Naive B cell (primary cell): ENCODE measurements around the gene CFAP68. TPM values are rescaled to one million over a fixed set of nuclear protein-coding genes. Genes with fewer than 3 reads are reported as not detected.

Source experiments
- ATAC-seq, 2 donors: fragments of 150-1000 bp; cut with Tn5 transposase; 2 replicates each; pipeline ENCODE4 v1.10.0; 2021; ENCODE audit warnings: low read depth in 2 of 2, mild to moderate bottlenecking in 2 of 2, moderate library complexity in 2 of 2
- DNase-seq: peaks from one replicate; pipeline ENCODE4 v3.0.0; 2022
- H3K27ac Mint-ChIP-seq, 6 donors: one replicate each; pipeline ENCODE4 v1.8.0; 2020 to 2022; ENCODE audit warnings: mild to moderate bottlenecking in 6 of 6, mixed read lengths in 6 of 6, moderate library complexity in 5 of 6, inconsistent platforms in 2 of 6
- H3K27me3 Mint-ChIP-seq, 3 donors: one replicate each; pipeline ENCODE4 v1.8.0; 2021 to 2022; ENCODE audit warnings: mixed read lengths in 3 of 3, mild to moderate bottlenecking in 1 of 3
- H3K36me3 Mint-ChIP-seq, 2 donors: one replicate each; pipeline ENCODE4 v1.8.0; 2020 to 2022; ENCODE audit warnings: mixed read lengths in 2 of 2, inconsistent platforms in 1 of 2, mild to moderate bottlenecking in 1 of 2
- H3K4me1 Mint-ChIP-seq, 3 donors: one replicate each; pipeline ENCODE4 v1.8.0; 2020 to 2022; ENCODE audit warnings: mixed read lengths in 3 of 3, inconsistent platforms in 1 of 3, mild to moderate bottlenecking in 1 of 3, moderate library complexity in 1 of 3
- H3K4me3 Mint-ChIP-seq, 8 donors: one replicate each; pipeline ENCODE4 v1.8.0; 2020 to 2022; ENCODE audit warnings: mild to moderate bottlenecking in 8 of 8, mixed read lengths in 8 of 8, moderate library complexity in 8 of 8, inconsistent platforms in 2 of 8
- H3K9me3 Mint-ChIP-seq, 7 donors: one replicate each; pipeline ENCODE4 v1.8.0; 2020 to 2022; ENCODE audit warnings: mixed read lengths in 7 of 7, mild to moderate bottlenecking in 5 of 7, inconsistent platforms in 2 of 7, moderate library complexity in 1 of 7
- polyA plus RNA-seq, 6 donors: library from polyadenylated mRNA; unstranded; fragments of 300-500 nt; fragmentation: Illumina TruSeq; gene quantifications; one replicate each; pipeline ENCODE4 v1.2.3, GENCODE V29; 2021; ENCODE audit warnings: low read depth in 6 of 6

The CFAP68 gene, protein sequence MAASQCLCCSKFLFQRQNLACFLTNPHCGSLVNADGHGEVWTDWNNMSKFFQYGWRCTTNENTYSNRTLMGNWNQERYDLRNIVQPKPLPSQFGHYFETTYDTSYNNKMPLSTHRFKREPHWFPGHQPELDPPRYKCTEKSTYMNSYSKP
- 10 to 100 TPM; 14.3 to 28.3 (median 18.5) TPM for polyA plus RNA-seq

DNA sequence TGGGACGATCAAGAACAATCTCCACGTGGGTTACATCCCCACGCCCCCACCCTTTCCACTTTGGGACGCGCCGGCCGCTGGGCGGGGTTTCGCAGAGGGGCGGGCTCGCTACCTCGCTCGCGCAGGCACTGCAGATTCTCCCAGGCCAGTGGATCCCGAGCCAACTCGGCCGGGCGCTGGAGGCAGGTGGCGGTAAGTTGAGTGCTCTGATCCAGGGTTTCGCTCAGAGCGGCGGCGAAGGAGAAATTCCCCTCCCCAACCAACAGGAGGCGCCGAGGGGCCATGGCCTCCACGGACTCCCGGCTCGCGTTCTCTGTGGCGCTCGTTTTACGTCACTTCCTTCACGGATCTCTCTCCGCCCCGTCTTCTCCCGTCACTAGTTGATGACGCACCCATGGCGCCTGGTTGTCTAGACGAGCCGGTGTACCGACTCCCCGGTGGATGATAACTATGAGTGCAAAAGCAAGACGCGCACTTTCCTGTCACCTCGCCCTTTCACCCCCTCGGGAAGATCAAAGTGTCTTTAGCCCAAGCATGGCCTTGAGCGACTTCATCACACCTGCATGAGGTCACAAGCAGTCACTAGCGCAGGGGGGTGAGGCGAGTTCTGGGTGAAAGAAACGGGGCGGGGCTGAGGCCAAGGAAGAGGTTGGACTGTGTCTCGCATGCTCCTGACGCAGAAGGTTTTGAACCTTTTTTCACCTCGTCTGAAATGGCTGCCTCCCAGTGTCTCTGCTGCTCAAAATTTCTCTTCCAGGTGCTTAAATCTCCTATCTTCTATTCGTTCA is at the start of gene CFAP68, which contains the start of gene FDXACB1:
CFAP68 (plus strand) TSS at position 693 of the 788 bp plus-strand sequence; CDS start at position 713, 20 bp downstream.
FDXACB1 (minus strand) TSS at position 317 of the 788 bp plus-strand sequence; CDS start at position 284, 33 bp downstream.
- peaks cover 9 to 22% (median 14%) of the 10 kb centered on the region in 3 donors for H3K4me1 Mint-ChIP-seq
- no peaks in the 10 kb centered on the region for H3K36me3 Mint-ChIP-seq
- peaks cover 0 to 6% (median 0%) of the 10 kb centered on the region in 7 donors for H3K9me3 Mint-ChIP-seq
- DNase-seq: peak; percentile 97
- H3K27ac Mint-ChIP-seq: peak within 1 kb of the TSS; percentile 98 to 100 (median 100)
- H3K4me3 Mint-ChIP-seq: peak within 1 kb of the TSS; percentile 82 to 100 (median 96)
- ATAC-seq: peak; percentile 83 to 85
- no peaks in the 10 kb centered on the region for H3K27me3 Mint-ChIP-seq

DNA sequence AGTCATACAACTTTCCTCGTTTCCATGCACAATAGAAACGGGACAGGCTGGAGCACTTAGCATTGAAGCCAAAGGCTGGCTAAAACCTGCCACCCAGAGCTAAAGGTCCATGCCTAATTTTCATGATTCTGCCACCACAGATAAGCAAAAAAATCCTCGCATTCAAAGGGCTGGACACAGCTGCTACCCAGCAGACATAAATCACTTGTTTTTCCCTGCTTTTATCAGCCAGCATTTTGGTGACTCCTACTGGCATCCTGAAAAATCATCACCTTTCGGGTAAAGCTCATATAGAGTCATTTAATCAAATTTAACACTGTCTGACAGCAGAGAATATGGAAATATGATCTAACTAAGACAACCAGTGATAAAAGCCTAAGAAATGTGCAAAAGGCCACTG is 45.8 kb upstream of the CFAP68 start:
- no peak for DNase-seq
- Mint-ChIP-seq H3K36me3 (peaks cover 27 to 38% of the 10 kb centered on the region in 2 donors), H3K4me1 (no peaks in the 10 kb centered on the region), H3K27ac (peak overlapping the region in 1 of 6 donors; percentile 44), H3K4me3 (no peak overlapping the region), H3K9me3 (no peaks in the 10 kb centered on the region), H3K27me3 (no peaks in the 10 kb centered on the region)
- no peak for ATAC-seq

DNA sequence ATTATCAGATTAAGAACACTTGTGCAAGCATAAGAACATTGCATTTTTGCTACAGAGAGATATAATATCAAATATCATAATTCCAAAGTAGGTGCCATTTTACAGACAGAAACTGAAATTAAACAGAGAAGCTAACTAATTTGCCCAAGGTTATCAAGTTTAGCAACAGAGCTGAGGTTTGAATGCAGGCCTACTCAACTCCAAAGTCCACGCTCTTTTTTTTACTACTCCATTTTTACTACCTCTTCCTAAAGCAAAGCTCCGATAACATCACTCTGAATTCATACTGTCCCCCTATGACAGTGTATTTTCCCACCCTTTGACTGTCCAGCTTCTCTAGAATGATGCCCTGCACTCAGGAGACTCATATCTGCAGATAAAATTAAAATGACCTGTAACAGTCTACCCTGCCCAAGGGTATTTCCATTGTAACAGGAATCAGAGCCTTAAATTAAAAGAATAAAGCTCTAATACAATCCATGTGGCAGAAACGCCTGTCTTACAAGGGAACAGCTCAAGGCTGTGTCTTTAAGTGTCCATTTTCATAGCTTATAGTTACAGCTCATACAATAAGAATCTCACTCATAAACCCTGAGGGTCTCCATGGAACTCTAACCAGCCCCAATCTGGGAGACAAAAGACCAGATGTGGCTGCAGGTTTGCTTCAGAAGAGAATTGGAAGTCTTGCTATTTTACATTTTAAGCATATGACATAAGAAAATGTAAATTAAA is 44.7 kb upstream of the CFAP68 start:
- no peaks in the 10 kb centered on the region for H3K9me3 Mint-ChIP-seq
- H3K4me3 Mint-ChIP-seq: no peak overlapping the region
- H3K36me3 Mint-ChIP-seq: peaks cover 27 to 33% of the 10 kb centered on the region in 2 donors
- no peak for ATAC-seq
- no peak overlapping the region for H3K27ac Mint-ChIP-seq
- no peaks in the 10 kb centered on the region for H3K4me1 Mint-ChIP-seq
- H3K27me3 Mint-ChIP-seq: no peaks in the 10 kb centered on the region
- no peak for DNase-seq

DNA sequence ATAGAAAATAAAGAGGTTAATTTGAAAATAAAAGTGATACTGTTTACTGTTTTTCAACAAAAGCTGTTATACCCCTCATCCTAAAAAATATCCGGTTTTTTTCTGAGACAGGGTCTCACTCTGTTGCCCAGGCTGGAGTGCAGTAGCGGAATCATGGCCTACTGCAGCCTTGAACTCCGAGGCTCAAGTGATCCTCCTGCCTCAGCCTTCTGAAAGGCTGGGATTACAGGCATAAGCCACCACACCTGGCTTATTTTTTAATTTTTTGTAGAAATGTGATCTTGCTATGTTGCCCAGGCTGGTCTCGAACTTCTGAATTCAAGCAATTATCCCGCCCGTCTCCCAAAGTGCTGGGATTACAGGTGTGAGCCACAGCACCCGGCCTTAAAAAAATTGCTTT is 43.7 kb upstream of the CFAP68 start:
- Mint-ChIP-seq H3K9me3 (no peaks in the 10 kb centered on the region), H3K27ac (no peak overlapping the region), H3K4me3 (no peak overlapping the region), H3K27me3 (no peaks in the 10 kb centered on the region), H3K36me3 (peaks cover 27 to 29% of the 10 kb centered on the region in 2 donors), H3K4me1 (no peaks in the 10 kb centered on the region)
- ATAC-seq: no peak
- no peak for DNase-seq

DNA sequence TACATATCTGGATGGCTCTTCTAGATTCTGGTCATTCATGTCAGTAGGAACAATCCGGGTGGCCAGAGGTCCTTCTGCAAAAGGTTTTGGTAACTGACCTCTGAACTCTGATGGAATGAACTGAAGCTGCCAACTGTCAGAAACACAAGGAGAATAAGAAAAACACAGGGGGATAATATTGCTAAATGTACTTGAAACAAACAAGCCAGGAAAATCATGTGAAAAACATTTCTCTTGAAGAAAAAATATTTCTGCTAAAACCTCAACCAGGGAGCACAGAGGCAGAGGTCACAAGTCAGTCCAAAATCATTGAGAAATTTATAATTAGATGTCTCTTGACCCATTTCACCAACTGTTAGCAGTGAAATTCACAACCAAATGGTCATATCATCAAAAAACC is 43.2 kb upstream of the CFAP68 start:
- Mint-ChIP-seq H3K27me3 (no peaks in the 10 kb centered on the region), H3K9me3 (no peaks in the 10 kb centered on the region), H3K36me3 (peaks cover 27 to 29% of the 10 kb centered on the region in 2 donors), H3K4me1 (peaks cover 0 to under 1% (median 0%) of the 10 kb centered on the region in 3 donors), H3K27ac (peak overlapping the region in 3 of 6 donors; percentile 7 to 42 (median 11)), H3K4me3 (no peak overlapping the region)
- no peak for DNase-seq
- ATAC-seq: no peak

DNA sequence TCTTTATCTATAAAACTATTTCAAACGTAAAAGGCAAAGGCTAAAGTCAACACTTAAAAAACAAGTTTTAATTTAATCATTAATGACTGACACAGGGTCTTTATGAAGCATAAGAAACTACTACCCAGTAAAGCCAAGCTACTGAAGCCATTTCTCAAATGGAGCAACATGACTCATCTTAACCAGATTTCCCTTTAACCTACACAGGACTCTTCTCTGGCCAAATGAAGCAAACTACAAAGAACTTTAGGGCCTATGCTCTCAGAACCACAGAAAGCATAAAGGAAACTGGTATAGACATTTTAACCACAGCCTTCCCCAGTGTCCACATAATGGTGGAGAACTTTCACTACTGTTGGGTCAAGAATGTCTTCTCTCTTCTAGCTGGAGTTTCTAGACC is 42.6 kb upstream of the CFAP68 start:
- Mint-ChIP-seq H3K27me3 (no peaks in the 10 kb centered on the region), H3K4me3 (no peak overlapping the region), H3K9me3 (no peaks in the 10 kb centered on the region), H3K4me1 (peaks cover 0 to 3% (median 1%) of the 10 kb centered on the region in 3 donors), H3K36me3 (peaks cover 25 to 27% of the 10 kb centered on the region in 2 donors), H3K27ac (no peak overlapping the region)
- no peak for ATAC-seq
- DNase-seq: no peak

DNA sequence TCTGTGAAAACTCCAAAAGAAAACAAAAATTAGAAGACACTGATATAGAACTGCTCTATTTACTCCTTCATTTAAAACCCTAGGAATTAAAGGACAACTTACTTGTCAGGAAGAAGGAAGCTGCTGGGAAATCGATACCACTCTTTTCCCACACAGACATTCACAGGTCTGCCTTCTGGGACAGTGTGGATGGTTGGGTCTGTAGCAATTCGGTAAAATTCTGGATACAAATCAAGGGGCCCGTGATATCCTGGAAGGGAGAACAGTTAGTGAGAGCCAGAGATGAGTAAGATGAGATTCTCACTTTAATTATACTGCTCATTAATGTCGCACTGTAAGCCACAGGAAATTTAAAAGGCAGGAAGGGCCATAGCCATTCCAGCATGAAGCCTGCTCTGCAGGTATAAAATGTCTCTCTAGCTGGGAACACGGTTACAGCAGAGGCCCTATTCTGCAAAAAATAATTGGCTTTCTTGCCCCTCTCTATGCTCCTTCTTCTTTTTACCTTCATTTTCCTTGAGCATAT is 41.9 kb upstream of the CFAP68 start:
- H3K4me1 Mint-ChIP-seq: peaks cover 0 to 3% (median 1%) of the 10 kb centered on the region in 3 donors
- no peaks in the 10 kb centered on the region for H3K27me3 Mint-ChIP-seq
- H3K9me3 Mint-ChIP-seq: no peaks in the 10 kb centered on the region
- H3K36me3 Mint-ChIP-seq: peaks cover 25 to 27% of the 10 kb centered on the region in 2 donors
- peak overlapping the region in 1 of 6 donors; percentile 42 for H3K27ac Mint-ChIP-seq
- no peak for DNase-seq
- no peak for ATAC-seq
- no peak overlapping the region for H3K4me3 Mint-ChIP-seq

DNA sequence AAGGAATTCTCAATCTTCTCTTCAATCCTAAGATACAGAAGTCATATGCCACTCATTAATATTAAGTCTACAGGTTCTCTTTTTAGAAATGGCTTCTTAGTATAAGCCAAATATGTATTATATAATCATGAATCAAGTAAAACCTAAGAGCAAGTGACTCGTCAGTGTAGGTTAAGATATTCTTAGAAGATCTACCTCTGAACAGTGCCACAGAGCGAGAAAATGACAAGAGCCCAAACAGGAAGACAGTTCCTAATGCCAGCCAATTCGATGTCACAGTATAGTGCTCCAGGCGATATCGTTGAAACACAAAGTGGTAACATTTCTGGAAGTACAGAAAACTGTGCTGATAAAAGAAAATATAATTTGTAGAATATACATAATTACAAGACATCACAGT is 41.3 kb upstream of the CFAP68 start:
- Mint-ChIP-seq H3K27ac (no peak overlapping the region), H3K36me3 (peaks cover 25 to 27% of the 10 kb centered on the region in 2 donors), H3K4me1 (peaks cover 0 to 3% (median 1%) of the 10 kb centered on the region in 3 donors), H3K9me3 (no peaks in the 10 kb centered on the region), H3K27me3 (no peaks in the 10 kb centered on the region), H3K4me3 (no peak overlapping the region)
- no peak for ATAC-seq
- no peak for DNase-seq

DNA sequence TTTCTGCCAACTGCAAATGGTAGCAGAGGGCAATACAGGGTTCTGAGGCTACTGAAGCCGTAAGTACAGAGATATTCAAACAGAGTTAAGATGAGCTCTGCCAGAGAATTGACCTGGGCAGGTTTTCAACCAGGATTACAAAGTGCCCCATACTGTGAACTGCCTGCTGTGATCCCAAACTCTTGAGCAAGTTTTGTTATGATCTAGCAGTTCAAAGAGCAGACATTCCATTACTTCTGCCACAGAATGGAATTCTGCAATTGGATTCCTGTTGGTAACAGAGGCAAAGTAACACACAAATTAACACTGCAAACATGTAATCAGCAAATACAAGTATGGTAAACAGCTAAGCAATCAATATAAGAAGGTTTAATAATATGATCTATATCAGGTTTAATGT is 39.2 kb upstream of the CFAP68 start:
- no peak for ATAC-seq
- H3K36me3 Mint-ChIP-seq: peaks cover 18 to 20% of the 10 kb centered on the region in 2 donors

DNA sequence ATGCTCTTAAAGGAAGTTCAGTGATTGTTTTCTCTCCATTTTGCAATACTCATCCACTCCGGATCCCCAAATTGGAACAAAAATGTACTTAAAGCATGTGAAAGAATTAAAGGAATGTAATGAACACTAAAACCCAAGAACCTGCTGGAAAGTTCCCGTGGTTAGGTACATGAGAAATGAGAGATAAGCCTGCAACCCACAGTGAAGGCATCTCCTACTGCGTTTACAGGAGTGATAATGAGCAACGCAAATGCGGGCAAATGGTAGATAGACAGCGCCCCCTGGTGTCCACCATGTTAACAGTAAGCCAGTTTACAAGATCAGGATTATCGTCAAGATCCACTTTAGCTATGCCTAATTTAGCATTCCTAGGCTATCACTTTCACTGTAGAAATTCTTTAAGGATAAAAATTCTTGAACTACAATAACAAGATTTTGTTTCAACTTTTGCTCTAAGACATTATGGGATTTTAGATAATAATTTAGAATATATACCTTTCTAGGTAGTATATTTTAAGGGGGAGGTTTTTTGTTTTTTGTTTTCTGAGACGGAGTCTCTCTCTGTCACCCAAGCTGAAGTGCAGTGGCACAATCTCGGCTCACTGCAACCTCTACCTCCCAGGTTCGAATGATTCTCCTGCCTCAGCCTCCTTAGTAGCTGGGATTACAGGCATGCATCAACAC is 37.8 kb upstream of the CFAP68 start:
- peaks cover 10 to 20% of the 10 kb centered on the region in 2 donors for H3K36me3 Mint-ChIP-seq
- no peaks in the 10 kb centered on the region for H3K9me3 Mint-ChIP-seq
- H3K27me3 Mint-ChIP-seq: no peaks in the 10 kb centered on the region
- no peak overlapping the region for H3K4me3 Mint-ChIP-seq
- peak; percentile 85 to 95 for ATAC-seq
- H3K4me1 Mint-ChIP-seq: peaks cover 0 to 8% (median 3%) of the 10 kb centered on the region in 3 donors
- H3K27ac Mint-ChIP-seq: peak overlapping the region in 1 of 6 donors; percentile 3
- DNase-seq: peak; percentile 75

More for the DNA sequence above, 39.2 kb upstream of the CFAP68 start:
- no peaks in the 10 kb centered on the region for H3K27me3 Mint-ChIP-seq
- DNase-seq: no peak
- no peak overlapping the region for H3K27ac Mint-ChIP-seq
- H3K4me3 Mint-ChIP-seq: no peak overlapping the region
- peaks cover 0 to 8% (median 3%) of the 10 kb centered on the region in 3 donors for H3K4me1 Mint-ChIP-seq
- H3K9me3 Mint-ChIP-seq: no peaks in the 10 kb centered on the region

DNA sequence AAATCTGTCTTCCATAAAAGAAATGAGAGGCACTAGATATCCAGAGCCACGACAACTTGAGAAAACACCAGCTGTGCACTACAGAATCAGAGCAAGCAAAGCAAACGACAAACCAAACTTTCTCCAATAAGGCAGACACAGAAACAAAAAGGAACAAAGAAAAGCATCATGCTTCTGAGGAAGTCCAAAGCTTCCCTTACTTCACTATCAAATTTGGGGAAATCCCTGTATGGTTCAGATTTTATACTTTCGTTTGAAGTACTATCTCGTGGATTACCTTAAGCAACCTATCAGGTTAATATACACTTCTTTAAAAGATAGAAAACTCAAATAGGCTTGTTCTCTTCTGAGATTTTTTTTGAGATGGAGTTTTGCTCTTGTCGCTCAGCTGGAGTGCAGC is 35.7 kb upstream of the CFAP68 start:
- H3K36me3 Mint-ChIP-seq: peaks cover 0 to 12% of the 10 kb centered on the region in 2 donors
- H3K27me3 Mint-ChIP-seq: no peaks in the 10 kb centered on the region
- no peak for DNase-seq
- ATAC-seq: peak in 1 of 2 donors; percentile 46
- H3K27ac Mint-ChIP-seq: peak overlapping the region in 3 of 6 donors; percentile 33 to 66 (median 51)
- H3K9me3 Mint-ChIP-seq: no peaks in the 10 kb centered on the region
- no peak overlapping the region for H3K4me3 Mint-ChIP-seq
- peaks cover 0 to 8% (median 3%) of the 10 kb centered on the region in 3 donors for H3K4me1 Mint-ChIP-seq

DNA sequence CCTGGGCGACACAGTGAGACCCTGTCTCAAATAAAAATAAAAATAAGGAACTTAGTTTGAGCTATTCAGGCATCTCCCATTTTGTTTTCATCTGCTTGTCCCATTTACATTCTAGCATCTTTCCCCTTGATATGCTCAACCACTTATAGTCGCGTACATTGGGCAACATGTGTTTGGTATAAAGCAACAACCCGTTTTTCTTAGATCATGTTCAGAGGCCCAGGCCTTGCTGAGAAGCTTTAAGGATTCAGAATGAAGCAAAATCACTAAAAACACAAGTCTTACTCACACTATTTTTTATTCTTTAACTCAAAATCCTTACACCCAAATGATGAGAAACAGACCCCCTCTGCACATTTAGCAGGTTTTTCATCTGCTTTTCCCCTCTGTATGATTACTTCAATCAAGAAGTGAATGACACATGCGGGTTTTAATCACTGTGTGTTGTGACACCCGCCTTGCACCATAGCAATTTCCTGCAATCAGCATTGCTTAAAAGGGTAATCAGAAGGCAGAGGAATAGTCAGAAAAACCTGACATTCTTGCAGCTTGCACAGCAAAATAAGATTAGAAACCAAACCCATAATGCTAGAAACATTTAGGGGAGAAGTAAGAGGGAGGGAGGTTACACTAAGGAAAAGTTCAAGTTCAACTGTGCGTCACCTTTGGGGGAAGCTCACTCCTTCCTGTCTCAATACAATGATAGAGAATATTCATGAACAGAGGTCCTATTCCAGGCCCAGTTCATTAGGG is 33.9 kb upstream of the CFAP68 start:
- DNase-seq: no peak
- no peak for ATAC-seq
- Mint-ChIP-seq H3K4me1 (peaks cover 0 to 8% (median 3%) of the 10 kb centered on the region in 3 donors), H3K36me3 (peaks cover 0 to 12% of the 10 kb centered on the region in 2 donors), H3K27me3 (no peaks in the 10 kb centered on the region), H3K4me3 (no peak overlapping the region), H3K9me3 (no peaks in the 10 kb centered on the region), H3K27ac (peak overlapping the region in 1 of 6 donors; percentile 5)
